GM23338 (cell line): Measurements from ENCODE around the gene SORBS1. TPM values are rescaled to one million over a fixed set of nuclear protein-coding genes. Genes with fewer than 3 reads are reported as not detected.

Experiments
- ATAC-seq: fragments of 200-7000 bp; cut with Tn5 transposase; 3 replicates; pipeline ENCODE4 v1.9.1; 2020
- DNase-seq: peaks from one replicate; pipeline ENCODE4 v3.0.0-alpha.2; 2015; ENCODE audit warnings: low spot score
- H2AFZ ChIP-seq: fragments of 200-600 bp; sonication (generic); 2 replicates; pipeline ENCODE4 v1.8.0; 2016; ENCODE audit warnings: antibody characterized with exemption, mild to moderate bottlenecking, moderate library complexity
- H3F3A ChIP-seq: fragments of 200-600 bp; sonication (generic); replicated peaks from 2 replicates; pipeline ENCODE4 v1.8.0; 2017; ENCODE audit warnings: antibody characterized with exemption, mixed run types, low read depth
- H3K27ac ChIP-seq: fragments of 200-600 bp; sonication (generic); 2 replicates; pipeline ENCODE4 v1.6.1; 2016; ENCODE audit warnings: low read depth
- H3K27me3 ChIP-seq: fragments of 200-600 bp; sonication (generic); 2 replicates; pipeline ENCODE4 v1.8.0; 2016; ENCODE audit warnings: mild to moderate bottlenecking, mixed run types, moderate library complexity; ENCODE audit not compliant: insufficient read depth
- H3K36me3 ChIP-seq: fragments of 200-600 bp; sonication (generic); 2 replicates; pipeline ENCODE4 v1.8.0; 2016; ENCODE audit warnings: mild to moderate bottlenecking; ENCODE audit not compliant: insufficient read depth
- H3K4me1 ChIP-seq: fragments of 200-600 bp; sonication (generic); 2 replicates; pipeline ENCODE4 v1.8.0; 2016; ENCODE audit warnings: mild to moderate bottlenecking, moderate library complexity; ENCODE audit not compliant: insufficient read depth
- H3K4me2 ChIP-seq: fragments of 200-600 bp; sonication (generic); 2 replicates; pipeline ENCODE4 v1.7.1; 2017; ENCODE audit warnings: mixed run types
- H3K4me3 ChIP-seq: fragments of 200-600 bp; sonication (generic); 2 replicates; pipeline ENCODE4 v1.6.1; 2016; ENCODE audit warnings: mixed run types
- H3K79me2 ChIP-seq: fragments of 200-600 bp; sonication (generic); replicated peaks from 2 replicates; pipeline ENCODE4 v1.8.0; 2017; ENCODE audit warnings: mild to moderate bottlenecking; ENCODE audit not compliant: insufficient read depth
- H3K9me2 ChIP-seq: fragments of 200-600 bp; sonication (generic); 2 replicates; pipeline ENCODE4 v1.8.0; 2017; ENCODE audit not compliant: insufficient read depth
- H4K20me1 ChIP-seq: fragments of 200-600 bp; sonication (generic); replicated peaks from 2 replicates; pipeline ENCODE4 v1.8.0; 2017; ENCODE audit warnings: mild to moderate bottlenecking; ENCODE audit not compliant: insufficient read depth
- H3K27ac Mint-ChIP-seq: 2 replicates; pipeline ENCODE4 v1.8.0; 2020; ENCODE audit warnings: inconsistent platforms, mild to moderate bottlenecking, moderate library complexity, mixed read lengths
- H3K27me3 Mint-ChIP-seq: 3 replicates; pipeline ENCODE4 v1.8.0; 2022; ENCODE audit warnings: low read depth, mild to moderate bottlenecking, moderate library complexity, mixed read lengths, inconsistent platforms; ENCODE audit not compliant: insufficient read depth, poor library complexity
- H3K36me3 Mint-ChIP-seq: 3 replicates; pipeline ENCODE4 v1.8.0; 2021; ENCODE audit warnings: low read depth, mild to moderate bottlenecking, inconsistent platforms, moderate library complexity, mixed read lengths
- H3K4me1 Mint-ChIP-seq: 3 replicates; pipeline ENCODE4 v1.8.0; 2020; ENCODE audit warnings: mild to moderate bottlenecking, inconsistent platforms, mixed read lengths
- H3K4me3 Mint-ChIP-seq: 3 replicates; pipeline ENCODE4 v1.8.0; 2021; ENCODE audit warnings: moderate library complexity, mild to moderate bottlenecking, inconsistent platforms, mixed read lengths
- H3K9me3 Mint-ChIP-seq: 3 replicates; pipeline ENCODE4 v1.8.0; 2020; ENCODE audit warnings: moderate library complexity, mild to moderate bottlenecking, inconsistent platforms, mixed read lengths
- CREB1 ChIP-seq: fragments of 250-450 bp; sonication (Bioruptor Pico); IDR thresholded peaks from 2 replicates; pipeline ENCODE4 v1.5.0; 2020; ENCODE audit warnings: low read depth, mild to moderate bottlenecking, moderate library complexity
- EZH2 ChIP-seq: fragments of 200-600 bp; sonication (generic); IDR thresholded peaks from one replicate; pipeline ENCODE4 v1.8.0; 2017; ENCODE audit warnings: antibody characterized with exemption, mild to moderate bottlenecking, low read depth; ENCODE audit not compliant: unreplicated experiment
- JUNB ChIP-seq: IDR thresholded peaks from one replicate; pipeline ENCODE4 v1.6.1; 2016; ENCODE audit warnings: antibody characterized with exemption; ENCODE audit not compliant: unreplicated experiment
- NANOG ChIP-seq: IDR thresholded peaks from 2 replicates; pipeline ENCODE4 v1.6.1; 2016; ENCODE audit warnings: antibody characterized with exemption, borderline replicate concordance
- POLR2AphosphoS5 ChIP-seq: IDR thresholded peaks from 2 replicates; pipeline ENCODE4 v1.6.1; 2016; ENCODE audit warnings: antibody characterized with exemption, low read depth
- REST ChIP-seq: IDR thresholded peaks from one replicate; pipeline ENCODE4 v1.6.1; 2018; ENCODE audit warnings: antibody characterized with exemption; ENCODE audit not compliant: unreplicated experiment
- STAT1 ChIP-seq: IDR thresholded peaks from one replicate; pipeline ENCODE4 v1.6.1; 2016; ENCODE audit warnings: antibody characterized with exemption; ENCODE audit not compliant: unreplicated experiment
- ZNF114 ChIP-seq: fragments of 250-450 bp; sonication (Bioruptor Pico); IDR thresholded peaks from 2 replicates; pipeline ENCODE4 v1.5.0; 2020; ENCODE audit warnings: mild to moderate bottlenecking, moderate library complexity
- ZNF462 ChIP-seq: fragments of 250-450 bp; sonication (Bioruptor Pico); IDR thresholded peaks from 2 replicates; pipeline ENCODE4 v1.5.0; 2020; ENCODE audit warnings: mild to moderate bottlenecking, moderate library complexity
- polyA plus RNA-seq: library from polyadenylated mRNA; unstranded; fragments of >200 nt; fragmentation: Nextera tagmentation; extraction: Ambion mirVana; gene quantifications from 2 replicates; pipeline ENCODE4 v1.2.1, GENCODE V29; 2016
- total RNA-seq: library from RNA; depleted of rRNA; stranded (reverse); fragments of >200 nt; shearing (Covaris generic); gene quantifications from 2 replicates; pipeline ENCODE4 v1.2.3, GENCODE V29; 2014

The SORBS1 gene
- total and polyA plus RNA-seq, 2 experiments from 2014 or later: 47.7 to 51.5 TPM

- no peaks in the 10 kb centered on the region for H3K36me3 ChIP-seq
- H2AFZ ChIP-seq: no peak overlapping the region
- H3K79me2 ChIP-seq: peaks cover 64% of the 10 kb centered on the region
- TF ChIP-seq STAT1 (no peak), EZH2 (no peak)
- H3K4me3 ChIP-seq: no peak overlapping the region
- H3K27ac ChIP-seq: no peak overlapping the region
- no peaks in the 10 kb centered on the region for H3K9me3 Mint-ChIP-seq
- H3K4me1 Mint-ChIP-seq: peaks cover 53% of the 10 kb centered on the region
- DNase-seq (peak; percentile 45), ATAC-seq (peak; percentile 22; the same call in 2 of the 3 replicates)
- H3K4me2 ChIP-seq: peak overlapping the region; percentile 8; the same call in 1 of the 2 replicates
- peaks cover 2% of the 10 kb centered on the region for H3K27me3 Mint-ChIP-seq
- H3K27me3 ChIP-seq: no peaks in the 10 kb centered on the region
- H3K27ac Mint-ChIP-seq: no peak overlapping the region
- no peaks in the 10 kb centered on the region for H3K36me3 Mint-ChIP-seq
- H3F3A ChIP-seq: no peaks in the 10 kb centered on the region
- no peak overlapping the region for H3K4me3 Mint-ChIP-seq
- no peaks in the 10 kb centered on the region; the same call in none of the 2 replicates for H4K20me1 ChIP-seq
- H3K9me2 ChIP-seq: peaks cover 3% of the 10 kb centered on the region; the same call in 1 of the 2 replicates
- peaks cover 40% of the 10 kb centered on the region for H3K4me1 ChIP-seq
Measured at GRCh38 chr10:95508730-95509129, 52.4 kb downstream of the SORBS1 start.

GRCh38 chr10:95506056-95506737, 55.0 kb downstream of the SORBS1 start:
- Histone ChIP-seq H3K79me2 (peaks cover 59% of the 10 kb centered on the region), H3K4me1 (peaks cover 43% of the 10 kb centered on the region), H3K27ac (0 out of 2 replicates have a peak overlapping the region, but pooled peaks have one; percentile 42), H2AFZ (no peak overlapping the region), H4K20me1 (no peaks in the 10 kb centered on the region; the same call in 1 of the 2 replicates), H3K9me2 (no peaks in the 10 kb centered on the region), H3K4me3 (no peak overlapping the region), H3K4me2 (no peak overlapping the region), H3K36me3 (no peaks in the 10 kb centered on the region), H3K27me3 (no peaks in the 10 kb centered on the region), H3F3A (no peaks in the 10 kb centered on the region)
- Mint-ChIP-seq H3K36me3 (no peaks in the 10 kb centered on the region), H3K9me3 (no peaks in the 10 kb centered on the region), H3K27ac (no peak overlapping the region), H3K4me1 (peaks cover 54% of the 10 kb centered on the region), H3K27me3 (no peaks in the 10 kb centered on the region), H3K4me3 (no peak overlapping the region)
- ATAC-seq: no peak
- DNase-seq: no peak
- no peak for TF ChIP-seq STAT1
- TF ChIP-seq CREB1: no peak
- no peak for TF ChIP-seq ZNF462 (CRISPR knock-in tag)
- TF ChIP-seq EZH2: no peak
- TF ChIP-seq POLR2AphosphoS5: no peak
- TF ChIP-seq REST: no peak
- TF ChIP-seq JUNB: no peak
- no peak for TF ChIP-seq NANOG
- no peak for TF ChIP-seq ZNF114
